Osteoblast (primary cell): Measurements from ENCODE around the gene UBE2D4. TPM values are rescaled to one million over a fixed set of nuclear protein-coding genes. Genes with fewer than 3 reads are reported as not detected.

ENCODE experiments used
- DNase-seq: peaks from one replicate; pipeline ENCODE4 v3.0.0; 2011; ENCODE audit warnings: low spot score, mixed read lengths; ENCODE audit not compliant: insufficient read length; ENCODE audit errors: missing footprints
- H2AFZ ChIP-seq: 2 replicates; pipeline ENCODE4 v1.6.0; 2011; ENCODE audit warnings: mild to moderate bottlenecking, low read length
- H3K27ac ChIP-seq: 2 replicates; pipeline ENCODE4 v1.5.1; 2011; ENCODE audit warnings: mild to moderate bottlenecking, low read depth, low read length, moderate library complexity
- H3K27me3 ChIP-seq: 2 replicates; pipeline ENCODE4 v1.6.0; 2012; ENCODE audit warnings: mild to moderate bottlenecking, control low read depth, inconsistent platforms, low read length, moderate library complexity; ENCODE audit not compliant: insufficient read depth
- H3K36me3 ChIP-seq: 2 replicates; pipeline ENCODE4 v1.5.1; 2011; ENCODE audit warnings: mild to moderate bottlenecking, low read length, control low read depth, moderate library complexity; ENCODE audit not compliant: insufficient read depth
- H3K4me1 ChIP-seq: 2 replicates; pipeline ENCODE4 v1.5.1; 2011; ENCODE audit warnings: mild to moderate bottlenecking, low read length, control low read depth, moderate library complexity; ENCODE audit not compliant: insufficient read depth
- H3K4me2 ChIP-seq: 2 replicates; pipeline ENCODE4 v1.6.0; 2011; ENCODE audit warnings: mild to moderate bottlenecking, low read length; ENCODE audit not compliant: insufficient read depth
- H3K4me3 ChIP-seq: fragments of 200-600 bp; sonication (generic); 3 replicates; pipeline ENCODE4 v1.5.1; 2012; ENCODE audit warnings: mild to moderate bottlenecking, low read length, inconsistent platforms; ENCODE audit not compliant: insufficient read depth
- H3K79me2 ChIP-seq: 2 replicates; pipeline ENCODE4 v1.6.0; 2012; ENCODE audit warnings: mild to moderate bottlenecking, low read length, control low read depth, inconsistent platforms; ENCODE audit not compliant: insufficient read depth
- H3K9me3 ChIP-seq: 2 replicates; pipeline ENCODE4 v1.5.1; 2011; ENCODE audit warnings: low read depth, low read length, control low read depth
- H4K20me1 ChIP-seq: 2 replicates; pipeline ENCODE4 v1.6.0; 2012; ENCODE audit warnings: mild to moderate bottlenecking, low read length, control low read depth; ENCODE audit not compliant: insufficient read depth
- total RNA-seq: library from RNA; depleted of rRNA; stranded (reverse); fragments of >200 nt; gene quantifications from 2 replicates; pipeline ENCODE4 v1.2.3, GENCODE V29; 2012
- TF ChIP-seq, protein P1 (sequence below): IDR thresholded peaks from 2 replicates; pipeline ENCODE4 v1.5.1; 2011; ENCODE audit warnings: mild to moderate bottlenecking, low read depth, low read length, moderate library complexity; ENCODE audit errors: extremely low read depth

The UBE2D4 gene
- total RNA-seq, 1 donor: 19.2 TPM

DNA sequence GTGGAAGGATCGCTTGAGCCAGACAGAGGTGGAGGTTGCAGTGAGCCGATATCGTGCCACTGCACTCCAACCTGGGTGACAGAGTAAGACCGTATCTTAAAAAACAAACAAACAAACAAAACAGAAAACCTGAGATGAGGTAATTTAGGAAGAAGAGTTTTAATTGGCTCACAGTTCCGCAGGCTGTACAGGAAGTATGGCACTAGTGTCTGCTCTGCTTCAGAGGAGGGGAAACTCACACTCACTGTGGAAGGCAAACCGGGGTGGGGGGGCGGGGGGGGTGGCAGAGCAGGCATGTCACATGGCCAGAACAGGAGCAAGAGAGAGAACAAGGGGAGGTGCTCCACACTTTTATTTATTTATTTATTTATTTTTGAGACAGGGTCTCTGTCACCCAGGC, 5.1 kb downstream of the UBE2D4 start:
- Histone ChIP-seq H3K36me3 (no peaks in the 10 kb centered on the region), H3K79me2 (no peaks in the 10 kb centered on the region), H3K27me3 (no peaks in the 10 kb centered on the region), H3K9me3 (no peaks in the 10 kb centered on the region), H4K20me1 (no peaks in the 10 kb centered on the region), H3K4me2 (no peak overlapping the region), H3K4me3 (no peak overlapping the region), H3K4me1 (peaks cover 4% of the 10 kb centered on the region), H3K27ac (no peak overlapping the region), H2AFZ (no peak overlapping the region)
- DNase-seq: no peak
- TF ChIP-seq, protein P1, sequence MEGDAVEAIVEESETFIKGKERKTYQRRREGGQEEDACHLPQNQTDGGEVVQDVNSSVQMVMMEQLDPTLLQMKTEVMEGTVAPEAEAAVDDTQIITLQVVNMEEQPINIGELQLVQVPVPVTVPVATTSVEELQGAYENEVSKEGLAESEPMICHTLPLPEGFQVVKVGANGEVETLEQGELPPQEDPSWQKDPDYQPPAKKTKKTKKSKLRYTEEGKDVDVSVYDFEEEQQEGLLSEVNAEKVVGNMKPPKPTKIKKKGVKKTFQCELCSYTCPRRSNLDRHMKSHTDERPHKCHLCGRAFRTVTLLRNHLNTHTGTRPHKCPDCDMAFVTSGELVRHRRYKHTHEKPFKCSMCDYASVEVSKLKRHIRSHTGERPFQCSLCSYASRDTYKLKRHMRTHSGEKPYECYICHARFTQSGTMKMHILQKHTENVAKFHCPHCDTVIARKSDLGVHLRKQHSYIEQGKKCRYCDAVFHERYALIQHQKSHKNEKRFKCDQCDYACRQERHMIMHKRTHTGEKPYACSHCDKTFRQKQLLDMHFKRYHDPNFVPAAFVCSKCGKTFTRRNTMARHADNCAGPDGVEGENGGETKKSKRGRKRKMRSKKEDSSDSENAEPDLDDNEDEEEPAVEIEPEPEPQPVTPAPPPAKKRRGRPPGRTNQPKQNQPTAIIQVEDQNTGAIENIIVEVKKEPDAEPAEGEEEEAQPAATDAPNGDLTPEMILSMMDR: no peak

- no peaks in the 10 kb centered on the region for H3K36me3 ChIP-seq
- no peaks in the 10 kb centered on the region for H3K9me3 ChIP-seq
- no peak overlapping the region for H3K4me2 ChIP-seq
- no peak overlapping the region for H3K4me3 ChIP-seq
- TF ChIP-seq, protein P1: no peak
- no peak overlapping the region for H2AFZ ChIP-seq
- H3K27ac ChIP-seq: no peak overlapping the region
- H4K20me1 ChIP-seq: no peaks in the 10 kb centered on the region
- no peaks in the 10 kb centered on the region for H3K27me3 ChIP-seq
- H3K4me1 ChIP-seq: no peaks in the 10 kb centered on the region
- no peaks in the 10 kb centered on the region for H3K79me2 ChIP-seq
- no peak for DNase-seq
Observed at GRCh38 chr7:43933902-43934560, 7.8 kb downstream of the UBE2D4 start.

DNA sequence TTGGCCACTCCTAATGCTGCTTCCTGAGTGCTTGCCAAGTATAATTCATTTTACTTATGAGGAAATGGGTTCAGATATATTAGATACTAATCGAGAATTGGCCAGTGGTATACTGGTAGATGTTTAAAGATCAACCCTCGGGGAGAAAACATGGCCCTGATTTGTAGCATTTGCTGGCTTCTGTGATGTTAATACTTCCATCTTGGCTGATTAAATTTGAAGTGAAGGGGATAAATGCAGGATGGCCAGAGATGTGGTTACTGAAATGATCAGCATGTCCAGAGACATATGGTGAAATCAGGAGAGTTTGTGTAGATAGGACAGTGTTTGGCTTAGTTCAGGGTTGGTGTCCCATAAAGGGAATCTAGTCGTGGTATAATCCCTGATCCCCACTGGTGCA, 11.2 kb downstream of the UBE2D4 start:
- H3K27ac ChIP-seq: no peak overlapping the region
- H3K36me3 ChIP-seq: no peaks in the 10 kb centered on the region
- H3K27me3 ChIP-seq: no peaks in the 10 kb centered on the region
- no peaks in the 10 kb centered on the region for H3K79me2 ChIP-seq
- H3K4me3 ChIP-seq: no peak overlapping the region
- no peaks in the 10 kb centered on the region for H3K9me3 ChIP-seq
- no peaks in the 10 kb centered on the region for H4K20me1 ChIP-seq
- no peak overlapping the region for H2AFZ ChIP-seq
- no peak for DNase-seq
- H3K4me2 ChIP-seq: no peak overlapping the region
- H3K4me1 ChIP-seq: no peaks in the 10 kb centered on the region
- TF ChIP-seq, protein P1: no peak

- Histone ChIP-seq H4K20me1 (no peaks in the 10 kb centered on the region), H3K27me3 (no peaks in the 10 kb centered on the region), H3K4me3 (no peak overlapping the region), H3K27ac (no peak overlapping the region), H3K79me2 (no peaks in the 10 kb centered on the region), H2AFZ (no peak overlapping the region), H3K4me2 (no peak overlapping the region), H3K4me1 (no peaks in the 10 kb centered on the region), H3K9me3 (no peaks in the 10 kb centered on the region), H3K36me3 (no peaks in the 10 kb centered on the region)
- TF ChIP-seq, protein P1: no peak
- no peak for DNase-seq
Observed at GRCh38 chr7:43938892-43939482, 12.8 kb downstream of the UBE2D4 start.
